ENCODE results near the gene SCYL2.
"Not testable (repeated sequence)": the region's sequence is repeated elsewhere in the genome, so short reads cannot be mapped to it uniquely, and the experiment has no call there.

Gene SCYL2

GRCh38 chr12:100295764-100296555 is 29.0 kb downstream of the SCYL2 start:
- DNase-seq (ENCODE audit: low read depth): no peak
- no peak for TF ChIP-seq CTCF (IDR thresholded peaks at IDR 0.05; ENCODE audit: control insufficient read depth, extremely low read depth, insufficient read depth)
- no peak overlapping the region for H3K4me3 ChIP-seq (ENCODE audit: low read depth, low read length)

GRCh38 chr12:100302081-100302480 is 35.1 kb downstream of the SCYL2 start:
- no peak for TF ChIP-seq CTCF (IDR thresholded peaks at IDR 0.05; ENCODE audit: control insufficient read depth, extremely low read depth, insufficient read depth)
- no peak for DNase-seq (ENCODE audit: low read depth)
- no peak overlapping the region for H3K4me3 ChIP-seq (ENCODE audit: low read depth, low read length)

GRCh38 chr12:100303831-100304230 is 36.9 kb downstream of the SCYL2 start:
- no peak for DNase-seq (ENCODE audit: low read depth)
- no peak for TF ChIP-seq CTCF (IDR thresholded peaks at IDR 0.05; ENCODE audit: control insufficient read depth, extremely low read depth, insufficient read depth)
- H3K4me3 ChIP-seq (ENCODE audit: low read depth, low read length): no peak overlapping the region

GRCh38 chr12:100304334-100304733 is 37.4 kb downstream of the SCYL2 start:
- H3K4me3 ChIP-seq (ENCODE audit: low read depth, low read length); DNase-seq (ENCODE audit: low read depth): not testable (repeated sequence)

GRCh38 chr12:100308138-100308537 is 41.2 kb downstream of the SCYL2 start:
- DNase-seq (ENCODE audit: low read depth); H3K4me3 ChIP-seq (ENCODE audit: low read depth, low read length): not testable (repeated sequence)

GRCh38 chr12:100311317-100311716 is 44.3 kb downstream of the SCYL2 start:
- no peak for TF ChIP-seq CTCF (IDR thresholded peaks at IDR 0.05; ENCODE audit: control insufficient read depth, extremely low read depth, insufficient read depth)
- no peak overlapping the region for H3K4me3 ChIP-seq (ENCODE audit: low read depth, low read length)
- no peak for DNase-seq (ENCODE audit: low read depth)

- H3K4me3 ChIP-seq (ENCODE audit: low read depth, low read length): no peak overlapping the region
- DNase-seq (ENCODE audit: low read depth): no peak
- no peak for TF ChIP-seq CTCF (IDR thresholded peaks at IDR 0.05; ENCODE audit: control insufficient read depth, extremely low read depth, insufficient read depth)
These were observed 50.4 kb downstream of the SCYL2 start for GRCh38 chr12:100317371-100317770.

GRCh38 chr12:100324498-100324897 is 57.5 kb downstream of the SCYL2 start:
- no peak for DNase-seq (ENCODE audit: low read depth)
- no peak for TF ChIP-seq CTCF (IDR thresholded peaks at IDR 0.05; ENCODE audit: control insufficient read depth, extremely low read depth, insufficient read depth)
- H3K4me3 ChIP-seq (ENCODE audit: low read depth, low read length): no peak overlapping the region

All from LNCaP clone FGC (cell line).